PC-3 (cell line): ENCODE measurements around the gene MAPK7.

Experiments
- EZH2 ChIP-seq: fragments of 300-600 bp; sonication (generic); IDR thresholded peaks from one replicate; pipeline ENCODE4 v1.6.1; 2017; ENCODE audit warnings: antibody characterized with exemption, mild to moderate bottlenecking, low read length; ENCODE audit not compliant: unreplicated experiment
- EZH2phosphoT487 ChIP-seq: fragments of 300-600 bp; sonication (generic); IDR thresholded peaks from 2 replicates; pipeline ENCODE4 v1.6.1; 2018; ENCODE audit warnings: mild to moderate bottlenecking, antibody characterized with exemption, low read length, borderline replicate concordance
- TF ChIP-seq, protein P1 (sequence below): fragments of 300-600 bp; sonication (generic); conservative IDR thresholded peaks from 2 replicates; pipeline ENCODE4 v1.5.1; 2017; ENCODE audit warnings: antibody characterized with exemption, low read depth, mild to moderate bottlenecking, low read length

DNA sequence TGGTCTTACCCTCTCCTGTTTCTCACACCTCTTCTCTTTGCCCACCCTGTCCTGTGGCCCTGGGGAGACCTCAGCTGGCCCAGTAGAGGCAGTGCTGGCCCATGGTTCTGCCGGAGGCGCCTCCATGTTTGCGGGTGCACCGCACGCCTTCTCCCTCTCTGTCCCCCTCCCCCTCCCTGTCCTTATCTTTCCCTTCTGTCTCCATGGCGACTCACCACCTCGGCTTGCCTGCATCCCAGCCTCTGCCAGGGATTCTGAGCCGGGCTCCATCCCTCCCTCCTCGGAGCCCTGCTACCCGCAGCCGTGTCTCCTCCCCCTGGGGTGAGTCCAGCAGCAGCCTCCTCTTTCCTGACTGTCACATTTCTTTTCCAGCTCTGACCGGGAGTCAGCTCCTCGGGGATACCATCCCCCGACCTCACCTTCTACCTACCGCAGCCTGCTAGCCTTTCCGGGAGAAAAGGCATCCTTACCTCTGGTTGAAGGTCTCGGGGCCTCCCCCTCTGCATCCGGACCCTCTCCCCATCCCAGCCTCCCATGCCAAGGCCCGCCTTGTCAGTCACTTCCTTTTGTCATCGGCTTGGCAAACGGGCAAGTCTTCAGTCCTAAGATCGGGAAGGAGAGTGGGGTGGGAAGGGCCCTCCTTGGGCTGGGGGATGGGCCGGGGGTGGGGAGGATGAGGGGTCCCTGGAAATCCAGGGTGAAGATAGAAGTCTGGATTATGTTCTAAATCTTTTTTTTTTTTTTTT is 32.8 kb downstream of the MAPK7 start, which contains the start of gene RNF112:
- TF ChIP-seq, protein P1, sequence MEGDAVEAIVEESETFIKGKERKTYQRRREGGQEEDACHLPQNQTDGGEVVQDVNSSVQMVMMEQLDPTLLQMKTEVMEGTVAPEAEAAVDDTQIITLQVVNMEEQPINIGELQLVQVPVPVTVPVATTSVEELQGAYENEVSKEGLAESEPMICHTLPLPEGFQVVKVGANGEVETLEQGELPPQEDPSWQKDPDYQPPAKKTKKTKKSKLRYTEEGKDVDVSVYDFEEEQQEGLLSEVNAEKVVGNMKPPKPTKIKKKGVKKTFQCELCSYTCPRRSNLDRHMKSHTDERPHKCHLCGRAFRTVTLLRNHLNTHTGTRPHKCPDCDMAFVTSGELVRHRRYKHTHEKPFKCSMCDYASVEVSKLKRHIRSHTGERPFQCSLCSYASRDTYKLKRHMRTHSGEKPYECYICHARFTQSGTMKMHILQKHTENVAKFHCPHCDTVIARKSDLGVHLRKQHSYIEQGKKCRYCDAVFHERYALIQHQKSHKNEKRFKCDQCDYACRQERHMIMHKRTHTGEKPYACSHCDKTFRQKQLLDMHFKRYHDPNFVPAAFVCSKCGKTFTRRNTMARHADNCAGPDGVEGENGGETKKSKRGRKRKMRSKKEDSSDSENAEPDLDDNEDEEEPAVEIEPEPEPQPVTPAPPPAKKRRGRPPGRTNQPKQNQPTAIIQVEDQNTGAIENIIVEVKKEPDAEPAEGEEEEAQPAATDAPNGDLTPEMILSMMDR: no peak
- TF ChIP-seq EZH2: no peak
- no peak for TF ChIP-seq EZH2phosphoT487
